HG02852 (cell line): ENCODE measurements around the gene HES6.

Experiments
- ATAC-seq: cut with Tn5 transposase; IDR thresholded peaks from one replicate; pipeline ENCODE4 v1.9.1; 2021; ENCODE audit warnings: mild to moderate bottlenecking, moderate library complexity; ENCODE audit not compliant: unreplicated experiment

Gene HES6

GRCh38 chr2:238239863-238240756, at the start of gene HES6:
TSS of gene HES6 (minus strand) at chr2:238240038. CDS start at chr2:238239905, 133 bp downstream.
- ATAC-seq = peak; percentile 87

GRCh38 chr2:238289574-238289973, 49.7 kb upstream of the HES6 start:
- no peak for ATAC-seq

- ATAC-seq = peak; percentile 90
Measured at GRCh38 chr2:238288650-238289573, 49.1 kb upstream of the HES6 start.

- peak; percentile 33 for ATAC-seq
Measured at GRCh38 chr2:238287737-238288649, 48.2 kb upstream of the HES6 start, which contains the start of gene PER2. TSS of gene PER2 (minus strand) at chr2:238288610. CDS start at chr2:238277936, 10,674 bp downstream.

- no peak for ATAC-seq
Measured at GRCh38 chr2:238286987-238287736, 47.3 kb upstream of the HES6 start.

GRCh38 chr2:238286551-238286950, 46.7 kb upstream of the HES6 start:
- ATAC-seq = no peak

- no peak for ATAC-seq
Measured at GRCh38 chr2:238286095-238286494, 46.3 kb upstream of the HES6 start.

GRCh38 chr2:238285653-238286082, 45.8 kb upstream of the HES6 start:
- ATAC-seq = no peak

- ATAC-seq = no peak
Measured at GRCh38 chr2:238284802-238285515, 45.1 kb upstream of the HES6 start.

- ATAC-seq = no peak
Measured at GRCh38 chr2:238282861-238283738, 43.3 kb upstream of the HES6 start.

GRCh38 chr2:238281826-238282480, 42.1 kb upstream of the HES6 start:
- ATAC-seq = no peak

GRCh38 chr2:238280083-238280825, 40.4 kb upstream of the HES6 start:
- ATAC-seq = no peak

GRCh38 chr2:238279324-238279682, 39.5 kb upstream of the HES6 start:
- no peak for ATAC-seq

GRCh38 chr2:238278626-238279323, 38.9 kb upstream of the HES6 start:
- ATAC-seq = no peak

- ATAC-seq = no peak
Measured at GRCh38 chr2:238277695-238278094, 37.9 kb upstream of the HES6 start.

GRCh38 chr2:238274152-238274865, 34.5 kb upstream of the HES6 start:
- no peak for ATAC-seq
